HEK293 (cell line): ENCODE data around the gene ALG1.

Experiments
- CTCF ChIA-PET: fragments of 350-600 bp; formaldehyde crosslinking; extraction: SDS; loops from one replicate; lab custom pipeline; 2021; ENCODE audit warnings: antibody characterized with exemption; lab: Yijun Ruan, JAX
- POLR2A ChIA-PET: fragments of 300-600 bp; formaldehyde crosslinking; extraction: SDS; loops from one replicate; lab custom pipeline; 2020; ENCODE audit warnings: antibody characterized with exemption, inconsistent platforms; lab: Yijun Ruan, JAX
- H3K27ac ChIP-seq: fragments of 200-500 bp; sonication (Bioruptor generic); 2 replicates; pipeline ENCODE4 v1.5.1; 2014; ENCODE audit warnings: low read depth, low read length, control low read depth, inconsistent platforms; ENCODE audit errors: extremely low read depth
- H3K36me3 ChIP-seq, 2 experiments: fragments of 200-500 bp in 1 of 2; sonication (Bioruptor generic) in 1 of 2; 1 replicate in 1 of 2; 2 replicates in 1 of 2; pipeline ENCODE4 v1.5.1; 2014 to 2017; ENCODE audit warnings: inconsistent platforms in 2 of 2, low read length in 2 of 2; ENCODE audit not compliant: control insufficient read depth in 2 of 2, insufficient read depth in 1 of 2
- H3K4me1 ChIP-seq: fragments of 200-500 bp; sonication (Bioruptor generic); 2 replicates; pipeline ENCODE4 v1.5.1; 2014; ENCODE audit warnings: mild to moderate bottlenecking, low read length, inconsistent platforms; ENCODE audit not compliant: control insufficient read depth, insufficient read depth
- H3K4me3 ChIP-seq: 2 replicates; pipeline ENCODE4 v1.5.1; 2011; ENCODE audit warnings: low read depth, mild to moderate bottlenecking, control low read depth, low read length, moderate library complexity
- H3K9me3 ChIP-seq: fragments of 200-500 bp; sonication (Bioruptor generic); 2 replicates; pipeline ENCODE4 v1.5.1; 2014; ENCODE audit warnings: low read depth, low read length, inconsistent platforms; ENCODE audit not compliant: control insufficient read depth, insufficient read depth
- GLIS1 ChIP-seq: fragments of 450-650 bp; formaldehyde crosslinking; IDR thresholded peaks from 2 replicates; pipeline ENCODE4 v1.5.1; 2016; ENCODE audit warnings: missing biosample characterization, missing genetic modification characterization
- HOXC10 ChIP-seq: sonication (generic); formaldehyde crosslinking; IDR thresholded peaks from 2 replicates; pipeline ENCODE4 v1.8.1; 2023; ENCODE audit warnings: mild to moderate bottlenecking, missing genetic modification reagents
- KLF16 ChIP-seq: fragments of 450-650 bp; formaldehyde crosslinking; IDR thresholded peaks from 2 replicates; pipeline ENCODE4 v1.5.1; 2017; ENCODE audit warnings: missing biosample characterization, missing genetic modification characterization
- SCRT2 ChIP-seq: fragments of 450-650 bp; formaldehyde crosslinking; IDR thresholded peaks from 2 replicates; pipeline ENCODE4 v1.5.1; 2016; ENCODE audit warnings: missing biosample characterization, missing genetic modification characterization
- SETDB1 ChIP-seq: IDR thresholded peaks from one replicate; pipeline ENCODE4 v1.6.1; 2017; ENCODE audit warnings: mild to moderate bottlenecking, low read length, moderate library complexity, mixed read lengths; ENCODE audit not compliant: insufficient read length
- SP7 ChIP-seq: fragments of 450-650 bp; formaldehyde crosslinking; IDR thresholded peaks from 2 replicates; pipeline ENCODE4 v1.5.1; 2016; ENCODE audit warnings: missing biosample characterization, missing genetic modification characterization
- TCF7L2 ChIP-seq: IDR thresholded peaks from 2 replicates; pipeline ENCODE4 v1.6.1; 2011; ENCODE audit warnings: low read depth, mild to moderate bottlenecking, inconsistent platforms, low read length, moderate library complexity, borderline replicate concordance
- ZIC2 ChIP-seq: fragments of 450-650 bp; formaldehyde crosslinking; IDR thresholded peaks from 2 replicates; pipeline ENCODE4 v1.5.1; 2016; ENCODE audit warnings: missing biosample characterization, missing genetic modification characterization
- ZNF140 ChIP-seq: fragments of 450-650 bp; formaldehyde crosslinking; IDR thresholded peaks from 2 replicates; pipeline ENCODE4 v1.5.1; 2016; ENCODE audit warnings: missing biosample characterization, missing genetic modification characterization
- ZNF146 ChIP-seq: fragments of 450-650 bp; formaldehyde crosslinking; IDR thresholded peaks from 2 replicates; pipeline ENCODE4 v1.5.1; 2016; ENCODE audit warnings: missing biosample characterization, missing genetic modification characterization
- ZNF155 ChIP-seq: fragments of 450-650 bp; formaldehyde crosslinking; IDR thresholded peaks from 2 replicates; pipeline ENCODE4 v1.5.1; 2016; ENCODE audit warnings: missing biosample characterization, missing genetic modification characterization
- ZNF19 ChIP-seq: fragments of 450-650 bp; formaldehyde crosslinking; IDR thresholded peaks from 2 replicates; pipeline ENCODE4; 2016; ENCODE audit warnings: missing biosample characterization, missing genetic modification characterization, low read depth
- ZNF2 ChIP-seq: fragments of 450-650 bp; formaldehyde crosslinking; IDR thresholded peaks from 2 replicates; pipeline ENCODE4 v1.5.1; 2016; ENCODE audit warnings: missing biosample characterization, missing genetic modification characterization
- ZNF214 ChIP-seq: fragments of 450-650 bp; formaldehyde crosslinking; IDR thresholded peaks from 2 replicates; pipeline ENCODE4 v1.5.1; 2017; ENCODE audit warnings: missing biosample characterization, mild to moderate bottlenecking, missing genetic modification characterization, borderline replicate concordance
- ZNF274 ChIP-seq, 2 experiments: fragments of 200-500 bp in 1 of 2; fragments of 450-650 bp in 1 of 2; sonication (Bioruptor generic) in 1 of 2; formaldehyde crosslinking in 1 of 2; IDR thresholded peaks; 2 replicates each; pipeline versions ENCODE4 v1.5.1 to v1.6.1; 2014 to 2016; ENCODE audit warnings: borderline replicate concordance in 1 of 2, inconsistent platforms in 1 of 2, low read length in 1 of 2, missing biosample characterization in 1 of 2, missing genetic modification characterization in 1 of 2
- ZNF292 ChIP-seq: fragments of 450-650 bp; formaldehyde crosslinking; IDR thresholded peaks from 2 replicates; pipeline ENCODE4 v1.5.1; 2016; ENCODE audit warnings: low read depth, missing biosample characterization, missing genetic modification characterization, borderline replicate concordance
- ZNF324 ChIP-seq: fragments of 450-650 bp; formaldehyde crosslinking; IDR thresholded peaks from 2 replicates; pipeline ENCODE4 v1.5.1; 2016; ENCODE audit warnings: missing biosample characterization, missing genetic modification characterization
- ZNF341 ChIP-seq: fragments of 450-650 bp; formaldehyde crosslinking; IDR thresholded peaks from 2 replicates; pipeline ENCODE4; 2016; ENCODE audit warnings: low read depth, missing biosample characterization, missing genetic modification characterization
- ZNF416 ChIP-seq: fragments of 450-650 bp; formaldehyde crosslinking; IDR thresholded peaks from 2 replicates; pipeline ENCODE4 v1.5.1; 2016; ENCODE audit warnings: missing biosample characterization, missing genetic modification characterization
- ZNF423 ChIP-seq: fragments of 450-650 bp; formaldehyde crosslinking; IDR thresholded peaks from 2 replicates; pipeline ENCODE4 v1.5.1; 2016; ENCODE audit warnings: missing biosample characterization, missing genetic modification characterization
- ZNF473 ChIP-seq: fragments of 450-650 bp; formaldehyde crosslinking; IDR thresholded peaks from 2 replicates; pipeline ENCODE4 v1.5.1; 2017; ENCODE audit warnings: missing biosample characterization, missing genetic modification characterization
- ZNF544 ChIP-seq: fragments of 450-650 bp; formaldehyde crosslinking; IDR thresholded peaks from 2 replicates; pipeline ENCODE4 v1.5.0; 2017; ENCODE audit warnings: missing biosample characterization, missing genetic modification characterization
- ZNF629 ChIP-seq: fragments of 450-650 bp; formaldehyde crosslinking; IDR thresholded peaks from 2 replicates; pipeline ENCODE4 v1.5.1; 2017; ENCODE audit warnings: missing biosample characterization, missing genetic modification characterization
- ZNF768 ChIP-seq: fragments of 450-650 bp; formaldehyde crosslinking; IDR thresholded peaks from 2 replicates; pipeline ENCODE4 v1.5.1; 2018; ENCODE audit warnings: missing biosample characterization, mild to moderate bottlenecking, missing genetic modification characterization
- ZNF776 ChIP-seq: fragments of 450-650 bp; formaldehyde crosslinking; IDR thresholded peaks from 2 replicates; pipeline ENCODE4 v1.5.0; 2017; ENCODE audit warnings: missing biosample characterization, missing genetic modification characterization, borderline replicate concordance
- ZSCAN30 ChIP-seq: fragments of 450-650 bp; IDR thresholded peaks from 2 replicates; pipeline ENCODE4 v1.5.1; 2018; ENCODE audit warnings: missing biosample characterization, mild to moderate bottlenecking, missing genetic modification characterization, moderate library complexity
- TF ChIP-seq, protein P1 (sequence below): fragments of 450-650 bp; formaldehyde crosslinking; IDR thresholded peaks from 2 replicates; pipeline ENCODE4 v1.5.1; 2016; ENCODE audit warnings: missing biosample characterization, missing genetic modification characterization
- TF ChIP-seq, protein P2 (sequence below): fragments of 450-650 bp; formaldehyde crosslinking; optimal IDR thresholded peaks from 2 replicates; pipeline ENCODE3; 2016; ENCODE audit warnings: missing biosample characterization, mild to moderate bottlenecking, missing genetic modification characterization
- TF ChIP-seq, protein P3 (sequence below): fragments of 450-650 bp; formaldehyde crosslinking; IDR thresholded peaks from 2 replicates; pipeline ENCODE4 v1.5.1; 2016; ENCODE audit warnings: missing biosample characterization, missing genetic modification characterization
- TF ChIP-seq, protein P4 (sequence below): fragments of 450-650 bp; IDR thresholded peaks from 2 replicates; pipeline ENCODE4 v1.5.1; 2018; ENCODE audit warnings: missing biosample characterization, missing genetic modification characterization

The ALG1 gene, protein sequence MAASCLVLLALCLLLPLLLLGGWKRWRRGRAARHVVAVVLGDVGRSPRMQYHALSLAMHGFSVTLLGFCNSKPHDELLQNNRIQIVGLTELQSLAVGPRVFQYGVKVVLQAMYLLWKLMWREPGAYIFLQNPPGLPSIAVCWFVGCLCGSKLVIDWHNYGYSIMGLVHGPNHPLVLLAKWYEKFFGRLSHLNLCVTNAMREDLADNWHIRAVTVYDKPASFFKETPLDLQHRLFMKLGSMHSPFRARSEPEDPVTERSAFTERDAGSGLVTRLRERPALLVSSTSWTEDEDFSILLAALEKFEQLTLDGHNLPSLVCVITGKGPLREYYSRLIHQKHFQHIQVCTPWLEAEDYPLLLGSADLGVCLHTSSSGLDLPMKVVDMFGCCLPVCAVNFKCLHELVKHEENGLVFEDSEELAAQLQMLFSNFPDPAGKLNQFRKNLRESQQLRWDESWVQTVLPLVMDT

DNA sequence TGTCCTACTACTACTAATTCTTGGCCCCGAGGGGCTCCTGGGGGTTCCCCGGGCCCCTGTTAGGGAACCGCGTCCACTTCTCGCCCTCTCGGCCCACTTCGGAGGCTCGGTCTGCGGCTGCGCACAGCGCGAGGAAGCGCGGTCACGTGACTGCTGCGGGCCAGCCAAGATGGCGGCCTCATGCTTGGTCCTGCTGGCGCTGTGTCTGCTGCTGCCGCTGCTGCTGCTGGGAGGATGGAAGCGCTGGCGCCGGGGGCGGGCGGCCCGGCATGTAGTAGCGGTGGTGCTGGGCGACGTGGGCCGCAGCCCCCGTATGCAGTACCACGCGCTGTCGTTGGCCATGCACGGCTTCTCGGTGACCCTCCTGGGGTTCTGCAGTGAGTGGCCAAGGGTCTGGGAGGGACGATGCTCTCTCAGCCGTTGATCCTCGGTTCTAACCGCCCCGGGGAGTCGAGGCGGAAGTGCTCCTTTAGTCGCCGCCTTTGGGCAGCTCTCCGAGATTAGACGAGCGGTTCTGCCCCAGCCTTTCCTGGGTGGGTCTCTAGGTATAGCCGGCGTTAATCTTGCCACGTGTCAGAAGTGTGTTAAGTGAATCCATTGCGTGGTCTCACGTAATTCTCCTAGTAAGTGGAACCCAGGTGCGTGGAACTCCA, at the start of gene ALG1:
Gene ALG1, plus strand, starts transcription at position 163 of the 653 bp plus-strand sequence. Its CDS starts 7 bp downstream, at position 170.
- ChIA-PET POLR2A (interaction anchor here (1.5 kb wide), 1 partner anchor 26 kb away, joined by 5 read pairs; no protein-coding TSS in a partner anchor), CTCF (interaction anchor here (1.2 to 1.5 kb wide), 2 partner anchors 9 to 13 kb away, joined by 3 to 4 read pairs; no protein-coding TSS in a partner anchor)
- H3K4me3 ChIP-seq = peak within 1 kb of the TSS; percentile 90
- H3K36me3 ChIP-seq = peaks cover 0 to 29% of the 10 kb centered on the region in 2 experiments; a peak in 1 of 3 replicates
- no peaks in the 10 kb centered on the region for H3K9me3 ChIP-seq
- no peak within 1 kb of the TSS; the same call in 1 of the 2 replicates for H3K27ac ChIP-seq
- H3K4me1 ChIP-seq = no peaks in the 10 kb centered on the region
- TF ChIP-seq ZNF341 (tag by site-specific recombination) (peak; percentile 63), SETDB1 (no peak), ZNF2 (peak; percentile 74), KLF16 (tag by site-specific recombination) (peak; percentile 71), GLIS1 (0 out of 2 replicates have a peak, but pooled peaks have one; percentile 11), ZNF544 (tag by site-specific recombination) (no peak), ZNF292 (no peak), SP7 (tag by site-specific recombination) (peak; percentile 82), ZSCAN30 (tag by site-specific recombination) (0 out of 2 replicates have a peak, but pooled peaks have one; percentile 8), ZNF274 (IDR thresholded peaks at IDR 0.05; ENCODE audit: low read length) (no peak), ZNF274 (tag by site-specific recombination; IDR thresholded peaks at IDR 0.05; ENCODE audit: borderline replicate concordance) (no peak), ZNF768 (tag by site-specific recombination) (no peak), ZNF19 (tag by site-specific recombination) (no peak), ZNF423 (tag by site-specific recombination) (no peak), SCRT2 (tag by site-specific recombination) (no peak), ZNF324 (tag by site-specific recombination) (peak; percentile 79; the same call in 1 of the 2 replicates), ZNF140 (tag by site-specific recombination) (no peak), TCF7L2 (no peak), ZNF629 (tag by site-specific recombination) (peak; percentile 67), ZNF146 (tag by site-specific recombination) (0 out of 2 replicates have a peak, but pooled peaks have one; percentile 16), ZNF155 (no peak), ZNF214 (tag by site-specific recombination) (no peak), ZNF473 (tag by site-specific recombination) (no peak), HOXC10 (CRISPR knock-in tag) (no peak), ZNF776 (no peak), ZNF416 (tag by site-specific recombination) (no peak), ZIC2 (tag by site-specific recombination) (no peak)
- TF ChIP-seq, protein P1, sequence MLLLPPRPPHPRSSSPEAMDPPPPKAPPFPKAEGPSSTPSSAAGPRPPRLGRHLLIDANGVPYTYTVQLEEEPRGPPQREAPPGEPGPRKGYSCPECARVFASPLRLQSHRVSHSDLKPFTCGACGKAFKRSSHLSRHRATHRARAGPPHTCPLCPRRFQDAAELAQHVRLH (tag by site-specific recombination) = 0 out of 2 replicates have a peak, but pooled peaks have one; percentile 16
- TF ChIP-seq, protein P2, sequence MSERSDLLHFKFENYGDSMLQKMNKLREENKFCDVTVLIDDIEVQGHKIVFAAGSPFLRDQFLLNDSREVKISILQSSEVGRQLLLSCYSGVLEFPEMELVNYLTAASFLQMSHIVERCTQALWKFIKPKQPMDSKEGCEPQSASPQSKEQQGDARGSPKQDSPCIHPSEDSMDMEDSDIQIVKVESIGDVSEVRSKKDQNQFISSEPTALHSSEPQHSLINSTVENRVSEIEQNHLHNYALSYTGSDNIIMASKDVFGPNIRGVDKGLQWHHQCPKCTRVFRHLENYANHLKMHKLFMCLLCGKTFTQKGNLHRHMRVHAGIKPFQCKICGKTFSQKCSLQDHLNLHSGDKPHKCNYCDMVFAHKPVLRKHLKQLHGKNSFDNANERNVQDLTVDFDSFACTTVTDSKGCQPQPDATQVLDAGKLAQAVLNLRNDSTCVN (tag by site-specific recombination) = peak; percentile 64
- TF ChIP-seq, protein P3, sequence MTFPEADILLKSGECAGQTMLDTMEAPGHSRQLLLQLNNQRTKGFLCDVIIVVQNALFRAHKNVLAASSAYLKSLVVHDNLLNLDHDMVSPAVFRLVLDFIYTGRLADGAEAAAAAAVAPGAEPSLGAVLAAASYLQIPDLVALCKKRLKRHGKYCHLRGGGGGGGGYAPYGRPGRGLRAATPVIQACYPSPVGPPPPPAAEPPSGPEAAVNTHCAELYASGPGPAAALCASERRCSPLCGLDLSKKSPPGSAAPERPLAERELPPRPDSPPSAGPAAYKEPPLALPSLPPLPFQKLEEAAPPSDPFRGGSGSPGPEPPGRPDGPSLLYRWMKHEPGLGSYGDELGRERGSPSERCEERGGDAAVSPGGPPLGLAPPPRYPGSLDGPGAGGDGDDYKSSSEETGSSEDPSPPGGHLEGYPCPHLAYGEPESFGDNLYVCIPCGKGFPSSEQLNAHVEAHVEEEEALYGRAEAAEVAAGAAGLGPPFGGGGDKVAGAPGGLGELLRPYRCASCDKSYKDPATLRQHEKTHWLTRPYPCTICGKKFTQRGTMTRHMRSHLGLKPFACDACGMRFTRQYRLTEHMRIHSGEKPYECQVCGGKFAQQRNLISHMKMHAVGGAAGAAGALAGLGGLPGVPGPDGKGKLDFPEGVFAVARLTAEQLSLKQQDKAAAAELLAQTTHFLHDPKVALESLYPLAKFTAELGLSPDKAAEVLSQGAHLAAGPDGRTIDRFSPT (tag by site-specific recombination) = no peak
- TF ChIP-seq, protein P4, sequence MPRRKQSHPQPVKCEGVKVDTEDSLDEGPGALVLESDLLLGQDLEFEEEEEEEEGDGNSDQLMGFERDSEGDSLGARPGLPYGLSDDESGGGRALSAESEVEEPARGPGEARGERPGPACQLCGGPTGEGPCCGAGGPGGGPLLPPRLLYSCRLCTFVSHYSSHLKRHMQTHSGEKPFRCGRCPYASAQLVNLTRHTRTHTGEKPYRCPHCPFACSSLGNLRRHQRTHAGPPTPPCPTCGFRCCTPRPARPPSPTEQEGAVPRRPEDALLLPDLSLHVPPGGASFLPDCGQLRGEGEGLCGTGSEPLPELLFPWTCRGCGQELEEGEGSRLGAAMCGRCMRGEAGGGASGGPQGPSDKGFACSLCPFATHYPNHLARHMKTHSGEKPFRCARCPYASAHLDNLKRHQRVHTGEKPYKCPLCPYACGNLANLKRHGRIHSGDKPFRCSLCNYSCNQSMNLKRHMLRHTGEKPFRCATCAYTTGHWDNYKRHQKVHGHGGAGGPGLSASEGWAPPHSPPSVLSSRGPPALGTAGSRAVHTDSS (tag by site-specific recombination) = no peak
